Measurements from ENCODE around the gene DGKG. TPM values are rescaled to one million over a fixed set of nuclear protein-coding genes. Genes with fewer than 3 reads are reported as not detected.

Gene DGKG
- total RNA-seq, 4 donors from 2014 or later: 1.1 to 9.5 (median 1.7) TPM

DNA sequence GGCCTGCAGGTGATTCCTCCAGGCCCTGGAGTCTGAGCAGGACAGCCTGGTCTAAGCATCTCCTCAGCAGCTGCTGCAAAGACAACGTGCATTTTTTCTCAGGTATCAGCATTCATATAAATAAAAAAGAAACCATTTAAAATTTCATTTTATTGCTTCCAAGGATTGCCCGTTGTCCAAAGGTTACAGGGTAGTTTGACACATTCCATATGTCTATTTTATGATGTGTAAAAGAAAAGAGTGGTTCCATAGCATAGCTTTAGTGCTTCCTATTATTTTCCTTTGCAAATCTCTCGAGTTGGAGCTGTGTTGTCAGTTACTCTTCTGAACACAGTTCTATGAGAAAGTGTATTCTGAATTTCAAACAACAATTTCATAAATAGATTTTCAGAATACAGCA, 7.2 kb upstream of the DGKG start:
- no peak for TF ChIP-seq POLR2A (IDR thresholded peaks at IDR 0.05)
- 61 to 62% methylated on average over 3 of the region's 3 CpGs for WGBS, 2 donors
- H3K4me3 ChIP-seq (ENCODE audit: low read depth, poor library complexity, severe bottlenecking): no peak overlapping the region
- DNase-seq (ENCODE audit: low spot score in 2 of 2): no peak
- intact Hi-C loops (cut with DNase I; ENCODE audit: low total_unique reads): no loop called here

DNA sequence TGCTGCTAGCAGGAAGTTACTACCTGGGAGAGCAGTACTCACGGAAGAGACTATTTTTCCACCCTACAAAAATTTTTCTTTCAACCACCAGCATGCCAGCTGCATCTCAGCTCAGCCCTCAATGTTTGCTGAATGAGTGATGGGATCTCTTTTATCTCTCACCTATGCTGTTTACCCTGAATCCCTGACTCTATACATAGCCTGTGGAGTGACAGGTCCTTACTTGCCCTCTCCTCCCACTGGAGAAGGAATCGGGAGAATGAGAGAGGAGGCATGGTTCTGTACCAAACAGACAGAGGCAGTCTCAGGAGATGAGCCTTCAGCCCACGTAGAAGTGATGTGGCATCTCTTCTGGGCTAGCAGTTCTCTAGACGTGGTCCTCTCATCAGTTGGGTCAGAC, 6.7 kb upstream of the DGKG start:
- no peak for DNase-seq (ENCODE audit: low spot score in 2 of 2)
- WGBS, 2 donors: 41 to 43% methylated on average over 4 of the region's 4 CpGs
- TF ChIP-seq POLR2A (IDR thresholded peaks at IDR 0.05): no peak
- TF ChIP-seq, protein P1, sequence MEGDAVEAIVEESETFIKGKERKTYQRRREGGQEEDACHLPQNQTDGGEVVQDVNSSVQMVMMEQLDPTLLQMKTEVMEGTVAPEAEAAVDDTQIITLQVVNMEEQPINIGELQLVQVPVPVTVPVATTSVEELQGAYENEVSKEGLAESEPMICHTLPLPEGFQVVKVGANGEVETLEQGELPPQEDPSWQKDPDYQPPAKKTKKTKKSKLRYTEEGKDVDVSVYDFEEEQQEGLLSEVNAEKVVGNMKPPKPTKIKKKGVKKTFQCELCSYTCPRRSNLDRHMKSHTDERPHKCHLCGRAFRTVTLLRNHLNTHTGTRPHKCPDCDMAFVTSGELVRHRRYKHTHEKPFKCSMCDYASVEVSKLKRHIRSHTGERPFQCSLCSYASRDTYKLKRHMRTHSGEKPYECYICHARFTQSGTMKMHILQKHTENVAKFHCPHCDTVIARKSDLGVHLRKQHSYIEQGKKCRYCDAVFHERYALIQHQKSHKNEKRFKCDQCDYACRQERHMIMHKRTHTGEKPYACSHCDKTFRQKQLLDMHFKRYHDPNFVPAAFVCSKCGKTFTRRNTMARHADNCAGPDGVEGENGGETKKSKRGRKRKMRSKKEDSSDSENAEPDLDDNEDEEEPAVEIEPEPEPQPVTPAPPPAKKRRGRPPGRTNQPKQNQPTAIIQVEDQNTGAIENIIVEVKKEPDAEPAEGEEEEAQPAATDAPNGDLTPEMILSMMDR (IDR thresholded peaks at IDR 0.05): no peak
- no peak overlapping the region for H3K4me3 ChIP-seq (ENCODE audit: low read depth, poor library complexity, severe bottlenecking)
- intact Hi-C loops (cut with DNase I; ENCODE audit: low total_unique reads): no loop called here

GRCh38 chr3:186368176-186368575, 6.1 kb upstream of the DGKG start:
- WGBS, 2 donors: 48 to 54% methylated on average over 3 of the region's 3 CpGs
- TF ChIP-seq, protein P1 (IDR thresholded peaks at IDR 0.05): no peak
- no peak overlapping the region for H3K4me3 ChIP-seq (ENCODE audit: low read depth, poor library complexity, severe bottlenecking)
- no peak for DNase-seq (ENCODE audit: low spot score in 2 of 2)
- intact Hi-C loops (cut with DNase I; ENCODE audit: low total_unique reads): no loop called here

GRCh38 chr3:186367631-186368030, 5.6 kb upstream of the DGKG start:
- WGBS, 2 donors: 76% methylated on average over 8 of the region's 8 CpGs
- intact Hi-C loops (cut with DNase I; ENCODE audit: low total_unique reads): no loop called here
- TF ChIP-seq POLR2A (IDR thresholded peaks at IDR 0.05): no peak

GRCh38 chr3:186366206-186366605, 4.2 kb upstream of the DGKG start:
- 44 to 45% methylated on average over 1 of the region's 1 CpG for WGBS, 2 donors
- no peak overlapping the region for H3K4me3 ChIP-seq (ENCODE audit: low read depth, poor library complexity, severe bottlenecking)
- intact Hi-C loops (cut with DNase I; ENCODE audit: low total_unique reads): no loop called here
- TF ChIP-seq, protein P1 (IDR thresholded peaks at IDR 0.05): no peak
- no peak for TF ChIP-seq POLR2A (IDR thresholded peaks at IDR 0.05)
- no peak for DNase-seq (ENCODE audit: low spot score in 2 of 2)

More at GRCh38 chr3:186367631-186368030, 5.6 kb upstream of the DGKG start:
- DNase-seq (ENCODE audit: low spot score in 2 of 2): no peak
- no peak overlapping the region for H3K4me3 ChIP-seq (ENCODE audit: low read depth, poor library complexity, severe bottlenecking)

DNA sequence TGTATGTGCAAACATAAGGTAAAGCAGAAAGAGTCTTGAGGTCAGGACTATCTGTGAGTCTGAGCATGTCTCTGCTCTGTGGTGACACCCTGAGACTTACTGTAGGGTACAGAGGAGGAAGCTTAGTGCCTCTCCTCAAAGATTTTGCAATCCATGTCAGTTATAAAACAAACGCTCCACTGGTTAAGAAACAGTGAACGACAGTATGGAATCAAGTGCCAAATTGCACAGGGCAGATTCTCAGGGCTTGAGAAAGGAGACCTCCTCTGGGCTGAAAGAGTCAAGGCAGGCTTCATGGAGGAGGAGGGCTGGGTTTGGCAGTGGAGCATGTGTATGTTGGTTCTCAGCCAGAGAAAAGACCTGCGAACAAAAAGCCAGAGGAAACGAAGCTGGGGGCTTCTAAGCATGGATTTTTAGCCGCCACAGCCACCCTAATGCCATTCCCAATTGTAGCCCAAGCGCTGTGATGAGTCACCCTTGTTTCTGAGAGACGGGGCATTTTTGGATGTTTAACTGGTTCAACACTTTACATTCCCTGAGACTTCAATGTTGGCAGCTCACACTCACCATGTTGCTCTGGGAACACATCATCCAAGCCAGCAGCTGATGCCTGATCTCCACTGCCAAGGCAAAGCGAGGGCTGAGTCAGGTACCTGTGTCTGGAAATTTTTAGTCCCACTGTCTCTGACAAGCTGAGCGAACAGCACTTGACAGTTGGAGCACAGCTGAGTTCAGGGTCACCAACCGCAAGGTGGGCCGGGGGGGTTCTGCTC, 3.4 kb upstream of the DGKG start:
- TF ChIP-seq POLR2A (IDR thresholded peaks at IDR 0.05): no peak
- TF ChIP-seq, protein P1 (IDR thresholded peaks at IDR 0.05): no peak
- peak in 1 of 2 donors; percentile 19 for DNase-seq (ENCODE audit: low spot score in 2 of 2)
- no peak overlapping the region for H3K4me3 ChIP-seq (ENCODE audit: low read depth, poor library complexity, severe bottlenecking)
- intact Hi-C loops (cut with DNase I; ENCODE audit: low total_unique reads): no loop called here
- WGBS, 2 donors: 48 to 50% methylated on average over 11 of the region's 11 CpGs

GRCh38 chr3:186362988-186363387, 954 bp upstream of the DGKG start:
- TF ChIP-seq, protein P1 (IDR thresholded peaks at IDR 0.05): no peak
- no peak for TF ChIP-seq POLR2A (IDR thresholded peaks at IDR 0.05)
- DNase-seq (ENCODE audit: low spot score in 2 of 2): no peak
- intact Hi-C loops (cut with DNase I; ENCODE audit: low total_unique reads): no loop called here
- 70 to 79% methylated on average over 10 of the region's 10 CpGs for WGBS, 2 donors
- no peak overlapping the region for H3K4me3 ChIP-seq (ENCODE audit: low read depth, poor library complexity, severe bottlenecking)

Data from lower leg skin (tissue), 4 donors.